Lower lobe of right lung (tissue), 2 donors: ENCODE data around the gene ZNF414. TPM values are rescaled to one million over a fixed set of nuclear protein-coding genes. Genes with fewer than 3 reads are reported as not detected.

Experiments used
- ATAC-seq, 2 donors: fragments of 200-7000 bp; cut with Tn5 transposase; one replicate each; pipeline ENCODE4 v1.9.1; 2020 to 2022; ENCODE audit warnings: mild to moderate bottlenecking in 2 of 2, moderate library complexity in 2 of 2
- DNase-seq: peaks from one replicate; pipeline ENCODE4 v3.0.0-alpha.2; 2020
- H3K27ac ChIP-seq: fragments of 200-600 bp; one replicate; pipeline ENCODE4 v1.8.0; 2022
- H3K27me3 ChIP-seq: fragments of 200-600 bp; one replicate; pipeline ENCODE4 v1.8.0; 2022; ENCODE audit warnings: low read depth
- H3K36me3 ChIP-seq: fragments of 200-600 bp; one replicate; pipeline ENCODE4 v1.8.0; 2022; ENCODE audit warnings: mild to moderate bottlenecking
- H3K4me1 ChIP-seq: fragments of 200-600 bp; one replicate; pipeline ENCODE4 v1.8.0; 2022
- H3K4me3 ChIP-seq: fragments of 200-600 bp; one replicate; pipeline ENCODE4 v1.8.0; 2022; ENCODE audit warnings: mild to moderate bottlenecking
- H3K9me3 ChIP-seq: fragments of 200-600 bp; one replicate; pipeline ENCODE4 v1.8.0; 2022
- CTCF ChIP-seq: fragments of 200-600 bp; IDR thresholded peaks from one replicate; pipeline ENCODE4 v1.8.0; 2022; ENCODE audit warnings: antibody characterized with exemption, mild to moderate bottlenecking
- intact Hi-C: fragments of 100-400 bp; cut with DNase I; formaldehyde crosslinking; loops from one replicate; pipeline ENCODE4 v1.11.0; 2022
- total RNA-seq: library from RNA; stranded (reverse); fragmentation: NEBNext Ultra II Directional; extraction: Animal tissue kit (Norgen Biotek cat#: 25700); gene quantifications from one replicate; pipeline ENCODE4 v1.2.1, GENCODE V29; 2021
- donor health status: DM: no; HTN: yes; CAD: no; lungs with severe emphysema.

ZNF414 gene
- total RNA-seq, 1 donor from 2014 or later, result 21.6 TPM

GRCh38 chr19:8528500-8528899 lies 14.5 kb upstream of the ZNF414 start:
- Histone ChIP-seq H3K27ac (no peak overlapping the region), H3K4me3 (no peak overlapping the region), H3K4me1 (peaks cover 11% of the 10 kb centered on the region), H3K9me3 (no peaks in the 10 kb centered on the region), H3K36me3 (peaks cover 61% of the 10 kb centered on the region), H3K27me3 (no peaks in the 10 kb centered on the region)
- ATAC-seq (no peak), DNase-seq (no peak)
- intact Hi-C loops, result no loop called here
- TF ChIP-seq CTCF, result no peak

- intact Hi-C loops, result no loop called here
- Histone ChIP-seq H3K27ac (peak overlapping the region; percentile 87), H3K4me1 (peaks cover 11% of the 10 kb centered on the region), H3K9me3 (no peaks in the 10 kb centered on the region), H3K4me3 (peak overlapping the region; percentile 63), H3K36me3 (peaks cover 69% of the 10 kb centered on the region), H3K27me3 (no peaks in the 10 kb centered on the region)
- peak; percentile 87 to 89 for ATAC-seq
- peak; percentile 89 for DNase-seq
- TF ChIP-seq CTCF, result no peak
These were observed 12.6 kb upstream of the ZNF414 start for GRCh38 chr19:8526345-8527091.

GRCh38 chr19:8525401-8525684 lies 11.4 kb upstream of the ZNF414 start:
- Histone ChIP-seq H3K4me1 (peaks cover 11% of the 10 kb centered on the region), H3K27me3 (no peaks in the 10 kb centered on the region), H3K4me3 (peak overlapping the region; percentile 55), H3K9me3 (no peaks in the 10 kb centered on the region), H3K27ac (peak overlapping the region; percentile 82), H3K36me3 (peaks cover 71% of the 10 kb centered on the region)
- intact Hi-C loops, result no loop called here
- peak; percentile 30 for TF ChIP-seq CTCF
- no peak for DNase-seq
- no peak for ATAC-seq

- H3K27me3 ChIP-seq, result no peaks in the 10 kb centered on the region
- no peak overlapping the region for H3K4me3 ChIP-seq
- peaks cover 12% of the 10 kb centered on the region for H3K4me1 ChIP-seq
- peaks cover 19% of the 10 kb centered on the region for H3K36me3 ChIP-seq
- intact Hi-C loops, result no loop called here
- H3K9me3 ChIP-seq, result no peaks in the 10 kb centered on the region
- no peak for ATAC-seq
- no peak for DNase-seq
- no peak overlapping the region for H3K27ac ChIP-seq
- TF ChIP-seq CTCF, result no peak
These were observed 5.4 kb upstream of the ZNF414 start for GRCh38 chr19:8519388-8519787.

GRCh38 chr19:8518536-8518935 lies 4.6 kb upstream of the ZNF414 start:
- no peaks in the 10 kb centered on the region for H3K27me3 ChIP-seq
- intact Hi-C loops, result no loop called here
- TF ChIP-seq CTCF, result no peak
- H3K27ac ChIP-seq, result no peak overlapping the region
- DNase-seq, result no peak
- H3K9me3 ChIP-seq, result no peaks in the 10 kb centered on the region
- peaks cover 14% of the 10 kb centered on the region for H3K4me1 ChIP-seq
- ATAC-seq, result no peak
- H3K4me3 ChIP-seq, result no peak overlapping the region
- peaks cover 14% of the 10 kb centered on the region for H3K36me3 ChIP-seq
